ENCODE measurements around the gene SPON1. TPM values are rescaled to one million over a fixed set of nuclear protein-coding genes. Genes with fewer than 3 reads are reported as not detected.
"Not testable (repeated sequence)": the region's sequence is repeated elsewhere in the genome, so short reads cannot be mapped to it uniquely, and the experiment has no call there.

SPON1 gene
- total RNA-seq, 3 donors from 2014 or later (not counting 1 experiment from before 2014, with no cell fraction given): 0.09 to 0.18 TPM; not detected in 1

DNA sequence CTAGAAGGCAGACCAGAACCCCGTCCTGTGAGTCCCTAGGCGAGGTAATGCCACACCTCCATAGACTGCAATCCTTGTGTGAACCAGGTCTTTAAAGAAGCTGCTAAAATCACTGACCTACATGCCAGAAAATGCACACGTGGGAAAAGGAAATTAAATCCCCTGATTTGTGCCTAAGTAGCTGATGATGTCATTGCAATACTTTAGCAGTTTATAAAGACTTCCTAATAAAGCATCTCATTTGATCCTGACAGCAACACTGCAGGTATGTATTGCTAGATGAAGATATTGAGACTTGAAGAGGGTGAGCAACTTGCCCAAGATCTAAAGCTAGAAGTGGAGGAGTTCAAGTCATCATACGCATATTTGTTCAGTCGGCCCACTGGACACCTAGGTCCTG, 289.2 kb downstream of the SPON1 start:
- Mint-ChIP-seq H3K36me3 (no peaks in the 10 kb centered on the region), H3K9me3 (no peaks in the 10 kb centered on the region), H3K27me3 (ENCODE audit: low read depth in 2 of 2) (peaks cover 22 to 31% of the 10 kb centered on the region in 2 donors), H3K4me3 (no peak overlapping the region), H3K4me1 (peaks cover 10 to 13% of the 10 kb centered on the region in 2 donors), H3K27ac (no peak overlapping the region)
- 81% methylated on average over 5 of the region's 5 CpGs for WGBS (ENCODE audit: insufficient coverage)
- ATAC-seq (no peak), DNase-seq (no peak)
- intact Hi-C loops (cut with micrococcal nuclease): no loop called here
- Histone ChIP-seq H3K4me3 (ENCODE audit: low read length) (no peak overlapping the region), H3K9me3 (ENCODE audit: control insufficient read depth, insufficient read depth, low read length) (no peaks in the 10 kb centered on the region), H3K27ac (ENCODE audit: low read length) (no peak overlapping the region), H3K27me3 (ENCODE audit: control insufficient read depth, insufficient read depth, low read length) (no peaks in the 10 kb centered on the region), H3K36me3 (ENCODE audit: control insufficient read depth, insufficient read depth, low read length) (no peaks in the 10 kb centered on the region), H3K4me1 (ENCODE audit: control insufficient read depth, insufficient read depth, low read length) (peaks cover 14% of the 10 kb centered on the region)
- TF ChIP-seq, protein P1, sequence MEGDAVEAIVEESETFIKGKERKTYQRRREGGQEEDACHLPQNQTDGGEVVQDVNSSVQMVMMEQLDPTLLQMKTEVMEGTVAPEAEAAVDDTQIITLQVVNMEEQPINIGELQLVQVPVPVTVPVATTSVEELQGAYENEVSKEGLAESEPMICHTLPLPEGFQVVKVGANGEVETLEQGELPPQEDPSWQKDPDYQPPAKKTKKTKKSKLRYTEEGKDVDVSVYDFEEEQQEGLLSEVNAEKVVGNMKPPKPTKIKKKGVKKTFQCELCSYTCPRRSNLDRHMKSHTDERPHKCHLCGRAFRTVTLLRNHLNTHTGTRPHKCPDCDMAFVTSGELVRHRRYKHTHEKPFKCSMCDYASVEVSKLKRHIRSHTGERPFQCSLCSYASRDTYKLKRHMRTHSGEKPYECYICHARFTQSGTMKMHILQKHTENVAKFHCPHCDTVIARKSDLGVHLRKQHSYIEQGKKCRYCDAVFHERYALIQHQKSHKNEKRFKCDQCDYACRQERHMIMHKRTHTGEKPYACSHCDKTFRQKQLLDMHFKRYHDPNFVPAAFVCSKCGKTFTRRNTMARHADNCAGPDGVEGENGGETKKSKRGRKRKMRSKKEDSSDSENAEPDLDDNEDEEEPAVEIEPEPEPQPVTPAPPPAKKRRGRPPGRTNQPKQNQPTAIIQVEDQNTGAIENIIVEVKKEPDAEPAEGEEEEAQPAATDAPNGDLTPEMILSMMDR (IDR thresholded peaks at IDR 0.05): no peak

- ATAC-seq; H3K27ac ChIP-seq (ENCODE audit: low read length); H3K9me3 Mint-ChIP-seq; H3K36me3 ChIP-seq (ENCODE audit: control insufficient read depth, insufficient read depth, low read length); H3K4me3 ChIP-seq (ENCODE audit: low read length); H3K27me3 ChIP-seq (ENCODE audit: control insufficient read depth, insufficient read depth, low read length); H3K9me3 ChIP-seq (ENCODE audit: control insufficient read depth, insufficient read depth, low read length); H3K36me3 Mint-ChIP-seq; H3K27ac Mint-ChIP-seq; DNase-seq; H3K4me3 Mint-ChIP-seq; intact Hi-C loops (cut with micrococcal nuclease): not testable (repeated sequence)
- peaks cover 10 to 13% of the 10 kb centered on the region in 2 donors for H3K4me1 Mint-ChIP-seq
- H3K4me1 ChIP-seq (ENCODE audit: control insufficient read depth, insufficient read depth, low read length): peaks cover 14% of the 10 kb centered on the region
- peaks cover 19 to 24% of the 10 kb centered on the region in 2 donors for H3K27me3 Mint-ChIP-seq (ENCODE audit: low read depth in 2 of 2)
- WGBS (ENCODE audit: insufficient coverage): 95% methylated on average over 8 of the region's 12 CpGs
These were observed 290.0 kb downstream of the SPON1 start for GRCh38 chr11:14252501-14252900.

DNA sequence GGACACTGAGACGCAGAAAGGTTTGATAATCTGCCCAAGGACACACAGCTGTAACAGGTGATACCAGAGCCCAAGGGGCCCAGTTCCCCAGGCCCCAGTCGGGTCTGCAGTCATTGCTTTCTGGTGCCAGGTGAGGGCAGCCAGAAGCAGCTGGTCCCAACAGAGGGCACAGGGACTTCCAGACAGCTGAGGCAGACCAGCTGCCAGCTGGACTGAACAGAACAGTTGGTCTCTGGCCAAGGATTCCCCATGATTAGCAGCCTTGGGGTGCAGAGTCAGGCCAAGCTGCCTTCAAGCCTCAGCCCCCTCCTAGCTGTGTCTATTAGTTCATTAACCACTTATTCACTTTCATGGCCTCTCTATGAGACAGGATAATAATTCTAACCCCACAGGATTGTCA, 290.9 kb downstream of the SPON1 start:
- intact Hi-C loops (cut with micrococcal nuclease): no loop called here

GRCh38 chr11:14253840-14254239, 291.3 kb downstream of the SPON1 start:
- Mint-ChIP-seq H3K27me3 (ENCODE audit: low read depth in 2 of 2) (peaks cover 13 to 15% of the 10 kb centered on the region in 2 donors), H3K4me1 (peaks cover 6 to 8% of the 10 kb centered on the region in 2 donors), H3K4me3 (no peak overlapping the region), H3K9me3 (no peaks in the 10 kb centered on the region), H3K36me3 (no peaks in the 10 kb centered on the region), H3K27ac (no peak overlapping the region)
- TF ChIP-seq, protein P1 (IDR thresholded peaks at IDR 0.05): no peak
- intact Hi-C loops (cut with micrococcal nuclease): no loop called here
- no peaks in the 10 kb centered on the region for H3K9me3 ChIP-seq (ENCODE audit: control insufficient read depth, insufficient read depth, low read length)
- WGBS (ENCODE audit: insufficient coverage): 97% methylated on average over 5 of the region's 5 CpGs
- H3K27me3 ChIP-seq (ENCODE audit: control insufficient read depth, insufficient read depth, low read length): no peaks in the 10 kb centered on the region
- no peak for ATAC-seq
- H3K4me3 ChIP-seq (ENCODE audit: low read length): no peak overlapping the region
- H3K36me3 ChIP-seq (ENCODE audit: control insufficient read depth, insufficient read depth, low read length): no peaks in the 10 kb centered on the region
- H3K27ac ChIP-seq (ENCODE audit: low read length): no peak overlapping the region
- peaks cover 5% of the 10 kb centered on the region for H3K4me1 ChIP-seq (ENCODE audit: control insufficient read depth, insufficient read depth, low read length)
- DNase-seq: no peak

More for the DNA sequence above, 290.9 kb downstream of the SPON1 start:
- H3K4me3 ChIP-seq (ENCODE audit: low read length): no peak overlapping the region
- Mint-ChIP-seq H3K4me3 (no peak overlapping the region), H3K36me3 (no peaks in the 10 kb centered on the region), H3K4me1 (peaks cover 10 to 12% of the 10 kb centered on the region in 2 donors), H3K9me3 (no peaks in the 10 kb centered on the region), H3K27me3 (ENCODE audit: low read depth in 2 of 2) (peaks cover 14 to 17% of the 10 kb centered on the region in 2 donors), H3K27ac (no peak overlapping the region)
- no peaks in the 10 kb centered on the region for H3K27me3 ChIP-seq (ENCODE audit: control insufficient read depth, insufficient read depth, low read length)
- no peak for DNase-seq
- no peak for ATAC-seq
- H3K9me3 ChIP-seq (ENCODE audit: control insufficient read depth, insufficient read depth, low read length): no peaks in the 10 kb centered on the region
- H3K27ac ChIP-seq (ENCODE audit: low read length): no peak overlapping the region
- TF ChIP-seq, protein P1 (IDR thresholded peaks at IDR 0.05): no peak
- 69% methylated on average over 2 of the region's 2 CpGs for WGBS (ENCODE audit: insufficient coverage)
- H3K4me1 ChIP-seq (ENCODE audit: control insufficient read depth, insufficient read depth, low read length): peaks cover 9% of the 10 kb centered on the region
- no peaks in the 10 kb centered on the region for H3K36me3 ChIP-seq (ENCODE audit: control insufficient read depth, insufficient read depth, low read length)

All from natural killer cell (primary cell).